HPDE6-E6E7 (cell line): ENCODE measurements around the gene PRAME.

Source experiments
- DNase-seq: peaks from one replicate; pipeline ENCODE4 v3.0.0; 2011; ENCODE audit warnings: missing footprints; ENCODE audit errors: extremely low spot score

Gene PRAME

GRCh38 chr22:22579869-22580604, 21.0 kb upstream of the PRAME start:
- DNase-seq: no peak

- DNase-seq: no peak
Observed at GRCh38 chr22:22578702-22579424, 19.8 kb upstream of the PRAME start.

- DNase-seq: no peak
Observed at GRCh38 chr22:22576989-22577427, 17.9 kb upstream of the PRAME start.

GRCh38 chr22:22576244-22576988, 17.4 kb upstream of the PRAME start:
- peak; percentile 34 for DNase-seq

GRCh38 chr22:22574361-22574760, 15.3 kb upstream of the PRAME start:
- no peak for DNase-seq

GRCh38 chr22:22573047-22573889, 14.2 kb upstream of the PRAME start:
- DNase-seq: no peak

GRCh38 chr22:22571862-22572261, 12.8 kb upstream of the PRAME start:
- no peak for DNase-seq

GRCh38 chr22:22571429-22571828, 12.4 kb upstream of the PRAME start:
- no peak for DNase-seq

GRCh38 chr22:22569218-22569617, 10.2 kb upstream of the PRAME start:
- no peak for DNase-seq

- no peak for DNase-seq
Observed at GRCh38 chr22:22565981-22566380, 6.9 kb upstream of the PRAME start.

GRCh38 chr22:22558071-22558971, 744 bp downstream of the PRAME start:
- no peak for DNase-seq

- no peak for DNase-seq
Observed at GRCh38 chr22:22556995-22557925, 1.8 kb downstream of the PRAME start.

- DNase-seq: no peak
Observed at GRCh38 chr22:22556578-22556977, 2.5 kb downstream of the PRAME start.

- no peak for DNase-seq
Observed at GRCh38 chr22:22555596-22555995, 3.5 kb downstream of the PRAME start.

GRCh38 chr22:22554587-22555284, 4.3 kb downstream of the PRAME start:
- DNase-seq: no peak

GRCh38 chr22:22553735-22554586, 5.1 kb downstream of the PRAME start:
- no peak for DNase-seq

- no peak for DNase-seq
Observed at GRCh38 chr22:22553141-22553540, 5.9 kb downstream of the PRAME start.

- DNase-seq: no peak
Observed at GRCh38 chr22:22552630-22553029, 6.4 kb downstream of the PRAME start.
